Measurements from ENCODE around the gene ITPA. TPM values are rescaled to one million over a fixed set of nuclear protein-coding genes. Genes with fewer than 3 reads are reported as not detected.

ITPA gene
- total RNA-seq, 5 donors from 2014 or later (not counting 1 experiment from before 2014, with no cell fraction given): 41.6 to 67.6 (median 61.8) TPM

DNA sequence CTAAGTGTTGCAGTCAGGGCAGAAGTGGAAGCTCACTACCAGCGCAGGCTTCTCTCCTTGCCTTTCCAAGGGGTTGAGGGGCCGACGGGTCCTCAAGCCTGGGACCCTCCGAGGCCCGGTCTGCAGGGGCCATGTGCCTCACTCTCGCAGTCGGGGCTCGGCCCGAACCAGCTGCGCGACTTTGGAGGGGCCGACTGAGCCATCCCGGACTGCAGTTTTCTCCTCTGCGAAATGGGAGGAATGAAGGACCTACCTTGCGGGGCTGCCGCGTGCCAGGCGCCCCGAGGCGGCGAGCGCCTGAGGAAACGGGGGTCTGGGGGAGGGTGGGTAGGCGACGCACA lies 41.6 kb upstream of the ITPA start:
- no peaks in the 10 kb centered on the region for H3K36me3 ChIP-seq (ENCODE audit: control insufficient read depth in 2 of 2, extremely low read depth in 1 of 2, insufficient read depth in 1 of 2, low read length in 1 of 2)
- no peaks in the 10 kb centered on the region for H3K9me3 ChIP-seq
- Mint-ChIP-seq H3K4me3 (peak overlapping the region in 1 of 3 donors; percentile 46), H3K4me1 (peaks cover 15 to 19% (median 18%) of the 10 kb centered on the region in 3 donors), H3K36me3 (peaks cover 3% of the 10 kb centered on the region), H3K9me3 (no peaks in the 10 kb centered on the region), H3K27ac (no peak overlapping the region), H3K27me3 (peaks cover 6 to 27% of the 10 kb centered on the region in 2 donors)
- CTCF ChIA-PET: interaction anchor here (0.6 kb wide), 2 partner anchors 43 to 426 kb away, joined by 3 to 4 read pairs; no protein-coding TSS in a partner anchor
- no peak for ATAC-seq (replicated peaks in 1 of 4)
- H3K4me3 ChIP-seq (ENCODE audit: control insufficient read depth in 1 of 2, extremely low read depth in 1 of 2, low read length in 1 of 2): no peak overlapping the region
- POLR2A ChIA-PET: interaction anchor here in 1 of 2 donors (0.5 kb wide), 1 partner anchor 500 kb away, joined by 8 read pairs; no protein-coding TSS in a partner anchor
- no peak for DNase-seq
- no peak overlapping the region for H3K27ac ChIP-seq (ENCODE audit: low read length)
- H3K4me1 ChIP-seq (ENCODE audit: control insufficient read depth in 1 of 2, extremely low read depth in 1 of 2, insufficient read depth in 2 of 2, low read length in 2 of 2): peaks cover 0 to 17% of the 10 kb centered on the region in 2 experiments
- peaks cover 3 to 61% of the 10 kb centered on the region in 2 experiments for H3K27me3 ChIP-seq (replicated peaks in 1 of 2; ENCODE audit: control insufficient read depth in 2 of 2, extremely low read depth in 1 of 2, insufficient read depth in 2 of 2, low read length in 1 of 2)
- WGBS (ENCODE audit: insufficient coverage): 51% methylated on average over 14 of the region's 25 CpGs

DNA sequence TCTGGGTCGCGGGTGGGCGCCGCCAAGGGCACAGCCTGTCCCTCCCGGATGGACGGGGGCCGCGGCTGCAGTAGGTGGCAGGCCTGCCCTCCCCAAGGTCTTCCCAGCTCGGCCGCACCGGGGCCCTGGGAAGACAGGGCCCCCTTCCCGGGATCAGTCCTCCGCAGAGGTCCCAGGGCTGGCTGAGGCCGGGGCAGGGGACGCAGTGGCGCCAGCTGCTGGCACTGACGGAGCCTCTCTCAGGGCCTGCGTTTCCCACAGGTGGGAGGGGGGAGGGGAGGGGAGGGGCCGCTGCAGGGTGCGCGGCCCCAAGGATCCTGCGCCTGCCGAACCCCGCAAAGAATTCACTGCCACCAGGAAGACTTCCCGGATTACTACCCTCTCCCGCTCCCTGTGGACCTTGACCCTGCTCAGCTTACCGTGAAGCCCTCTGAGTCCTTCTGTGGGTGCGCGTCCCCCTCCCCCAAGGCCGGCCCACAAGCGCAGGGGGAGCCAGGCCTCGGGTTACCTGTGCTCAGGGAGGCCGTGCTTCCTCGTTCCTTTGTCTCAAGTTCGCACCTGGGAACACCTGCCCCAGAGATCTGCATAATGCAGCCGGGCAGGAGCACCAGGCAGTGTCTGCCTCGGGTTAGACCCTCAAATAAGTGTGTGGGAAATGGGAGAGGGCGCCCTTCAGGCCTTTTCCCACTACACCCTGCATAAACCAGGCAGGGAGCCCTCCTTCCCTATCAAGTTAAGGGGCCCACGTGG lies 41.0 kb upstream of the ITPA start:
- Mint-ChIP-seq H3K4me1 (peaks cover 16 to 20% (median 19%) of the 10 kb centered on the region in 3 donors), H3K4me3 (peak overlapping the region in 2 of 3 donors; percentile 44 to 67), H3K27me3 (peaks cover 6 to 27% of the 10 kb centered on the region in 2 donors), H3K27ac (no peak overlapping the region), H3K36me3 (peaks cover 3% of the 10 kb centered on the region), H3K9me3 (no peaks in the 10 kb centered on the region)
- ChIA-PET POLR2A (no interaction called here), CTCF (interaction anchor here (0.6 kb wide), 2 partner anchors 43 to 427 kb away, joined by 3 to 4 read pairs; no protein-coding TSS in a partner anchor)
- Histone ChIP-seq H3K4me1 (ENCODE audit: control insufficient read depth in 1 of 2, extremely low read depth in 1 of 2, insufficient read depth in 2 of 2, low read length in 2 of 2) (peaks cover 0 to 23% of the 10 kb centered on the region in 2 experiments), H3K9me3 (no peaks in the 10 kb centered on the region), H3K27me3 (replicated peaks in 1 of 2; ENCODE audit: control insufficient read depth in 2 of 2, extremely low read depth in 1 of 2, insufficient read depth in 2 of 2, low read length in 1 of 2) (peaks cover 3 to 62% of the 10 kb centered on the region in 2 experiments), H3K4me3 (ENCODE audit: control insufficient read depth in 1 of 2, extremely low read depth in 1 of 2, low read length in 1 of 2) (no peak overlapping the region), H3K27ac (ENCODE audit: low read length) (no peak overlapping the region), H3K36me3 (ENCODE audit: control insufficient read depth in 2 of 2, extremely low read depth in 1 of 2, insufficient read depth in 1 of 2, low read length in 1 of 2) (no peaks in the 10 kb centered on the region)
- WGBS (ENCODE audit: insufficient coverage): 38% methylated on average over 21 of the region's 39 CpGs
- ATAC-seq (replicated peaks in 1 of 4): peak in 1 of 4 experiments; percentile 11
- DNase-seq: no peak

DNA sequence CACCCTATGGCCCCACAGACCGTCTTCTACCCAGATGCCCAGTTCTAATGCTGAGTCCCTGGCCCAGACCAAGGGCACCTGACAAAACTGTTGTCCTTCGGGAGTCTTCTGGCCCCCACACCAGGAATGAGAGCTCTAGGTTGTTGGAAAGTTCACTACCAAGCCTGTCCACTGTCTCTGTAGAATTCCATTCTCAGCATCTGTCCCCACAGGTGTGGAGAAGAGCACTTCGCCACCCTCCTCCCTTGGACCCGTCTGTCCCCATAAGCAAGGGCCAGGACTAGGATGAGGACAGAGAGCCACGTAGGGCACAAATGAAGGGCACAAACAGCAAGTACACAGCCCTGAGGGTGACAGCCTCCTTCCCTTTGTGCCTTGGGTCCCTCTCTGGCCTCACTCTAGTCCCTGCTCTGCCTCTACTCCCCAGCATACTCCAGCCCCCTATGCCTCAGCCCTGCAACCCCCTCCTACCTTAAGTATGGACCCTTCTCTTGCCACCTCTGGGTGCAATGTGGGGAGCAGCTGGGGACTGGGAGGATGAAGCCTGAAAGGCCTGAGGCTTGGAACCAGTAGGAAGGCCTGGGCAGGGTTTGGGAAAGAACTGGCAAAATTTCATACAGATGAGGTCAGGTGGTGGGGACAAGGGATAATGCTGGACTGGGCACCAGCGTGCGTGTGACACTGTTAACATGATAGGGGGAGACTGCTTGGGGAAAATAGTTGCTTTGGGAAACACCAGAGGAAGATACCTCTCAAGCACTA lies 40.3 kb upstream of the ITPA start:
- Mint-ChIP-seq H3K9me3 (no peaks in the 10 kb centered on the region), H3K36me3 (peaks cover 3% of the 10 kb centered on the region), H3K4me3 (peak overlapping the region in 2 of 3 donors; percentile 44 to 67), H3K27me3 (peaks cover 6 to 28% of the 10 kb centered on the region in 2 donors), H3K27ac (no peak overlapping the region), H3K4me1 (peaks cover 16 to 20% (median 19%) of the 10 kb centered on the region in 3 donors)
- Histone ChIP-seq H3K4me3 (ENCODE audit: control insufficient read depth in 1 of 2, extremely low read depth in 1 of 2, low read length in 1 of 2) (no peak overlapping the region), H3K27me3 (replicated peaks in 1 of 2; ENCODE audit: control insufficient read depth in 2 of 2, extremely low read depth in 1 of 2, insufficient read depth in 2 of 2, low read length in 1 of 2) (peaks cover 3 to 66% of the 10 kb centered on the region in 2 experiments), H3K27ac (ENCODE audit: low read length) (no peak overlapping the region), H3K4me1 (ENCODE audit: control insufficient read depth in 1 of 2, extremely low read depth in 1 of 2, insufficient read depth in 2 of 2, low read length in 2 of 2) (peaks cover 0 to 29% of the 10 kb centered on the region in 2 experiments), H3K9me3 (no peaks in the 10 kb centered on the region), H3K36me3 (ENCODE audit: control insufficient read depth in 2 of 2, extremely low read depth in 1 of 2, insufficient read depth in 1 of 2, low read length in 1 of 2) (no peaks in the 10 kb centered on the region)
- POLR2A ChIA-PET: interaction anchor here in 1 of 2 donors (0.6 kb wide), 1 partner anchor 117 kb away, joined by 3 read pairs; no protein-coding TSS in a partner anchor
- CTCF ChIA-PET: no interaction called here
- ATAC-seq (replicated peaks in 1 of 4) (no peak), DNase-seq (no peak)
- 85% methylated on average over 3 of the region's 7 CpGs for WGBS (ENCODE audit: insufficient coverage)

DNA sequence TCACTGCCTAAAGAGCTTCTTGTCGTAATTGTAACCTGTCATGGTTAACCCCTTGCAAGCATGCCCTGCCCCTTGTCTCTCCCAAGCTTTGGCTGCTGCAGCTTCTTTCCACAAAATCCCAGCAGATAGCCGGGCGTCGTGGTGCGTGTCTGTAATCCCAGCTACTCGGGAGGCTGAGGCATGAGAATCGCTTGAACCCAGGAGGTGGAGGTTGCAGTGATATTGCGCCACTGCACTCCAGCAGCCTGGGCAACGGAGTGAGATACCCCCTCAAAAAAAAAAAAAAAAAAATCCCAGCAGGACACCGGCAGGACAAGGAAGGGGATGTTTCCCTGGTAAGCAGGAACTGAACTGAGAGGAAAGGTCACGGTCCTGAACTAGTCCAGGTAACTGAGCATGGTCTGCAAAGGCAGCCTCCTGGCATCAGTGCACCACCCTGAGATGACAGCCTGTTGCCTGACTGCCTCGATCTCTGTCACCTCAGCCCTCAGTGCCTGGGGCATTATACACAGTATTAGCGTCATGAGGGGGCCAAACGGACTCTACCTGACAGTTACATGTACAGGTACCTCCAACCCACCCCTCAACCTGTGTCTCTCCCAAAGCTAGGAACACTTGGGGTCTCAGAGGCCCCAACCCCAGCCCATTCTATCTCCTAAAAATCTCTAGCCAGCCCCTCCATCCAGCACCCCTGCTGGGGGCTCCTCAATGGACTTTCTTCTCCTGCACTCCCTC lies 37.7 kb upstream of the ITPA start:
- no peak overlapping the region for H3K27ac Mint-ChIP-seq
- Histone ChIP-seq H3K27me3 (replicated peaks in 1 of 2; ENCODE audit: control insufficient read depth in 2 of 2, extremely low read depth in 1 of 2, insufficient read depth in 2 of 2, low read length in 1 of 2) (peaks cover 5 to 58% of the 10 kb centered on the region in 2 experiments), H3K27ac (ENCODE audit: low read length) (no peak overlapping the region), H3K36me3 (ENCODE audit: control insufficient read depth in 2 of 2, extremely low read depth in 1 of 2, insufficient read depth in 1 of 2, low read length in 1 of 2) (no peaks in the 10 kb centered on the region), H3K4me3 (ENCODE audit: control insufficient read depth in 1 of 2, extremely low read depth in 1 of 2, low read length in 1 of 2) (no peak overlapping the region), H3K9me3 (no peaks in the 10 kb centered on the region), H3K4me1 (ENCODE audit: control insufficient read depth in 1 of 2, extremely low read depth in 1 of 2, insufficient read depth in 2 of 2, low read length in 2 of 2) (peaks cover 2 to 33% of the 10 kb centered on the region in 2 experiments)
- POLR2A ChIA-PET: interaction anchor here (0.5 kb wide), 2 partner anchors 29 to 102 kb away, joined by 7 to 11 read pairs; no protein-coding TSS in a partner anchor
- peaks cover 3% of the 10 kb centered on the region for H3K36me3 Mint-ChIP-seq
- CTCF ChIA-PET: interaction anchor here in 1 of 2 donors (0.7 kb wide), 1 partner anchor 13 kb away, joined by 9 read pairs; no protein-coding TSS in a partner anchor
- ATAC-seq (replicated peaks in 1 of 4) (no peak), DNase-seq (no peak)
- 92% methylated on average over 8 of the region's 14 CpGs for WGBS (ENCODE audit: insufficient coverage)
- peaks cover 6 to 38% of the 10 kb centered on the region in 2 donors for H3K27me3 Mint-ChIP-seq
- H3K4me3 Mint-ChIP-seq: peak overlapping the region; percentile 77 to 86 (median 80)
- peaks cover 23 to 28% (median 27%) of the 10 kb centered on the region in 3 donors for H3K4me1 Mint-ChIP-seq
- H3K9me3 Mint-ChIP-seq: no peaks in the 10 kb centered on the region

DNA sequence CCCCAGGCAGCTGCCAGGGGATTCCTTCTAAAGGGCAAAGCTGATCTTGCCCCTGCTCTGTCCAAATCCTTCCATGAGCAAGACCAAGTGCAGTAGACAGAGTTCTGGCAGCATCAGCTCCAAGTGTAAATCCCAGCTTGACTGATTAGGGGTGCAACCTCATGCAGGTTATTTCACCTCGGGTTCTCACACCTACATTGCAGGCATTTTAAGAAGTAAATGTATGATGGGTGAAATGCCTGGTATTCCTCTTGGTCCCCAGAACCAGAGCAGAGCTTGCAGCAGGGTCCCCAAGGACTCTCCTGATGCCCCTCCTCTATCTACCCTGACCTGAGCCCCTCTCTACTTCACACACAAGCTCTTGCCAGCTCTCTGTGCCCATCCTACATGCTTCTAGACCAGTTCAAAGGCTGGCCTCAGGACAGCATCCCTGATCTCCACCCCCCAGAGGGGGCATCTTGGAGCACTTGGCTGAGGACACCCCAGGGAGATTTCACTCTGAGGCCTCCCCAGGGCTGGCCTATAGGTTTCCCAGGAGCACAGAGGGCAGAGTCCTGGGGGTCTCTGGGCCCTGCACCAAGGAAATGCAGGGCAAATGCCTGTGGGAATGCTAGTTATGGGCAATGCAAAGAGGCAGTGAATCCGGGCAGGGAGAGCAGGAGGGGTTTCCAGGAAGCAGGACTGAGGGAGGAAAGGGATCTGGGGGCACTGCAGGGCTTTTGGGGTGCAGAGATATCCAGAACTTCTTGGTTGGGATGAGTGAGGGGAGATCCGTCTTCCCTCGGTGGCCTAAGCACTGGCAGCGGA lies 37.0 kb upstream of the ITPA start:
- Histone ChIP-seq H3K27me3 (replicated peaks in 1 of 2; ENCODE audit: control insufficient read depth in 2 of 2, extremely low read depth in 1 of 2, insufficient read depth in 2 of 2, low read length in 1 of 2) (peaks cover 5 to 50% of the 10 kb centered on the region in 2 experiments), H3K4me3 (ENCODE audit: control insufficient read depth in 1 of 2, extremely low read depth in 1 of 2, low read length in 1 of 2) (peak overlapping the region; percentile 52 to 91), H3K9me3 (no peaks in the 10 kb centered on the region), H3K27ac (ENCODE audit: low read length) (no peak overlapping the region), H3K36me3 (ENCODE audit: control insufficient read depth in 2 of 2, extremely low read depth in 1 of 2, insufficient read depth in 1 of 2, low read length in 1 of 2) (no peaks in the 10 kb centered on the region), H3K4me1 (ENCODE audit: control insufficient read depth in 1 of 2, extremely low read depth in 1 of 2, insufficient read depth in 2 of 2, low read length in 2 of 2) (peaks cover 2 to 33% of the 10 kb centered on the region in 2 experiments)
- peak overlapping the region in 1 of 2 donors; percentile 81 for H3K27ac Mint-ChIP-seq
- ATAC-seq (replicated peaks in 1 of 4) (no peak), DNase-seq (no peak)
- peak overlapping the region; percentile 77 to 86 (median 80) for H3K4me3 Mint-ChIP-seq
- peaks cover 6 to 35% of the 10 kb centered on the region in 2 donors for H3K27me3 Mint-ChIP-seq
- POLR2A ChIA-PET: interaction anchor here in 1 of 2 donors (0.5 to 0.7 kb wide), 3 partner anchors 11 to 118 kb away, joined by 3 to 7 read pairs (median 6); no protein-coding TSS in a partner anchor
- H3K4me1 Mint-ChIP-seq: peaks cover 23 to 28% (median 27%) of the 10 kb centered on the region in 3 donors
- CTCF ChIA-PET: interaction anchor here (0.6 to 0.7 kb wide), 3 partner anchors 8 to 57 kb away, joined by 4 read pairs; no protein-coding TSS in a partner anchor
- WGBS (ENCODE audit: insufficient coverage): 43% methylated on average over 1 of the region's 5 CpGs
- no peaks in the 10 kb centered on the region for H3K9me3 Mint-ChIP-seq
- H3K36me3 Mint-ChIP-seq: peaks cover 3% of the 10 kb centered on the region
